NB4 (cell line): ENCODE results near the gene NUTF2.
A peak's percentile ranks its signal among the peaks of the same experiment; 100 is the strongest.

Experiments used
- DNase-seq: peaks from one replicate; pipeline ENCODE4 v3.0.0; 2010; ENCODE audit warnings: low read depth
- H3K4me3 ChIP-seq: one replicate; pipeline ENCODE4 v1.5.1; 2011; ENCODE audit warnings: mild to moderate bottlenecking, low read depth, low read length, moderate library complexity
- MYC ChIP-seq: IDR thresholded peaks from 2 replicates; pipeline ENCODE4 v1.6.1; 2011; ENCODE audit warnings: low read depth, low read length
- POLR2A ChIP-seq: IDR thresholded peaks from 2 replicates; pipeline ENCODE4 v1.6.1; 2011; ENCODE audit warnings: mild to moderate bottlenecking; ENCODE audit not compliant: insufficient read length; ENCODE audit errors: extremely low read depth
- TF ChIP-seq, protein P1 (sequence below): IDR thresholded peaks from 2 replicates; pipeline ENCODE4 v1.6.1; 2011; ENCODE audit warnings: low read depth, low read length
- TF ChIP-seq, protein P2 (sequence below): IDR thresholded peaks from one replicate; pipeline ENCODE4 v1.5.1; 2012; ENCODE audit warnings: low read depth, low read length

Gene NUTF2

DNA sequence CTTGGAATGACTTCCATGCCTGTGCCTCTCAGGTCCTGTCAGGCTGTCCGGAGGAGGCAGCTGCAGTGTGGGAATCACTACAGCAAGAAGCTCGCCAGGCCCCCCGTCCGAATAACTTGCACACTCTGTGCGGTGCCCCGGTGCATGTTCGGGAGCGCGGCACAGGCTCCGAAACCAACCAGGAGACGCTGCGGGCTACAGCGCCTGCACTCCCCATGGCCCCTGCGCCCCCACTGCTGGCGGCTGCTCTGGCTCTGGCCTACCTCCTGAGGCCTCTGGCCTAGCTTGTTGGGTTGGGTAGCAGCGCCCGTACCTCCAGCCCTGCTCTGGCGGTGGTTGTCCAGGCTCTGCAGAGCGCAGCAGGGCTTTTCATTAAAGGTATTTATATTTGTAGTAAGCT is 39.2 kb downstream of the NUTF2 start:
- no peak for DNase-seq

DNA sequence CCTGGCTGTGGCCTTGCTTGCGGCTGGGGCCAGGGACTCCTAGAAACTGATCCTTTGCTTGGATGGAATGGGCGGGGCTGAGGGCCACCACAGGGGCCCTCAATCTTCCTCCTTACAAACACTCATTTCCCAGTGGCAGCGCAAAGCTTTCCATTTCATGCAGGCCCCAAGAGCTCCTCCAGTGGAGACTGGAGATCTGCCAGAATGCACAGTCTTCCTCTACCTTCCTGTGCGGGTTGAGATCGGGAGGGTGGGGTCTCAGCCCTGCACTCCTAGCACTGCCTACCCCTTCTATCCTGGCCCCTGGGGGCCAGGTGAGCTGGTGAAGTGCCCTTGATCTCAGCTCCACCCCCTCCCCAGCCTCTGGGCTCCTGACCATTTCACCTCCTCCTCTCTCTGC is 39.7 kb downstream of the NUTF2 start:
- TF ChIP-seq, protein P1, sequence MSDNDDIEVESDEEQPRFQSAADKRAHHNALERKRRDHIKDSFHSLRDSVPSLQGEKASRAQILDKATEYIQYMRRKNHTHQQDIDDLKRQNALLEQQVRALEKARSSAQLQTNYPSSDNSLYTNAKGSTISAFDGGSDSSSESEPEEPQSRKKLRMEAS: no peak
- TF ChIP-seq, protein P2, sequence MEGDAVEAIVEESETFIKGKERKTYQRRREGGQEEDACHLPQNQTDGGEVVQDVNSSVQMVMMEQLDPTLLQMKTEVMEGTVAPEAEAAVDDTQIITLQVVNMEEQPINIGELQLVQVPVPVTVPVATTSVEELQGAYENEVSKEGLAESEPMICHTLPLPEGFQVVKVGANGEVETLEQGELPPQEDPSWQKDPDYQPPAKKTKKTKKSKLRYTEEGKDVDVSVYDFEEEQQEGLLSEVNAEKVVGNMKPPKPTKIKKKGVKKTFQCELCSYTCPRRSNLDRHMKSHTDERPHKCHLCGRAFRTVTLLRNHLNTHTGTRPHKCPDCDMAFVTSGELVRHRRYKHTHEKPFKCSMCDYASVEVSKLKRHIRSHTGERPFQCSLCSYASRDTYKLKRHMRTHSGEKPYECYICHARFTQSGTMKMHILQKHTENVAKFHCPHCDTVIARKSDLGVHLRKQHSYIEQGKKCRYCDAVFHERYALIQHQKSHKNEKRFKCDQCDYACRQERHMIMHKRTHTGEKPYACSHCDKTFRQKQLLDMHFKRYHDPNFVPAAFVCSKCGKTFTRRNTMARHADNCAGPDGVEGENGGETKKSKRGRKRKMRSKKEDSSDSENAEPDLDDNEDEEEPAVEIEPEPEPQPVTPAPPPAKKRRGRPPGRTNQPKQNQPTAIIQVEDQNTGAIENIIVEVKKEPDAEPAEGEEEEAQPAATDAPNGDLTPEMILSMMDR: no peak
- TF ChIP-seq MYC (no peak), POLR2A (no peak)
- H3K4me3 ChIP-seq: no peak overlapping the region
- no peak for DNase-seq

More for the DNA sequence above, 39.2 kb downstream of the NUTF2 start:
- no peak overlapping the region for H3K4me3 ChIP-seq
- TF ChIP-seq POLR2A (no peak), MYC (no peak)
- TF ChIP-seq, protein P2: no peak
- TF ChIP-seq, protein P1: no peak

GRCh38 chr16:67888331-67888730 is 41.6 kb downstream of the NUTF2 start:
- no peak for DNase-seq
- TF ChIP-seq, protein P2: no peak
- TF ChIP-seq MYC: no peak
- TF ChIP-seq POLR2A: no peak
- TF ChIP-seq, protein P1: no peak
- no peak overlapping the region for H3K4me3 ChIP-seq

DNA sequence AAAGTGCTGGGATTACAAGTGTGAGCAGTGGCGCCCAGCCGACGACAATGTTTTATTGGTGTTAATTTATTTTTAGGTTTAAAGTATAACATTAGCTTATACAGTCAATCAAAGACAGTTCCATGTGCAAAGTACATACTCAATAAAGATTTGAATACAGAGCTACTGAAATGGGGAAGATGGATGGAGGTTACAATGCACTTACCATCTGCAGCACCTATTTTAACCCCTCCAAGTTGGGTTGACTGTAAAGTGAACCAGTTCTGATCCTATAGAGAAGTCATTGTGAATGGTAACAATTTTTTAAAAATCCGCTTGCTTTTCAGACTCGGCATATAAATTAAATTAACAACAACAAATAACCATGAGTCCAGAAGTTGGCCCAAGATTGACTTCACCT is 45.6 kb downstream of the NUTF2 start:
- H3K4me3 ChIP-seq: peak overlapping the region; percentile 70
- TF ChIP-seq POLR2A (no peak), MYC (no peak)
- TF ChIP-seq, protein P1: no peak
- TF ChIP-seq, protein P2: no peak
- DNase-seq: no peak

DNA sequence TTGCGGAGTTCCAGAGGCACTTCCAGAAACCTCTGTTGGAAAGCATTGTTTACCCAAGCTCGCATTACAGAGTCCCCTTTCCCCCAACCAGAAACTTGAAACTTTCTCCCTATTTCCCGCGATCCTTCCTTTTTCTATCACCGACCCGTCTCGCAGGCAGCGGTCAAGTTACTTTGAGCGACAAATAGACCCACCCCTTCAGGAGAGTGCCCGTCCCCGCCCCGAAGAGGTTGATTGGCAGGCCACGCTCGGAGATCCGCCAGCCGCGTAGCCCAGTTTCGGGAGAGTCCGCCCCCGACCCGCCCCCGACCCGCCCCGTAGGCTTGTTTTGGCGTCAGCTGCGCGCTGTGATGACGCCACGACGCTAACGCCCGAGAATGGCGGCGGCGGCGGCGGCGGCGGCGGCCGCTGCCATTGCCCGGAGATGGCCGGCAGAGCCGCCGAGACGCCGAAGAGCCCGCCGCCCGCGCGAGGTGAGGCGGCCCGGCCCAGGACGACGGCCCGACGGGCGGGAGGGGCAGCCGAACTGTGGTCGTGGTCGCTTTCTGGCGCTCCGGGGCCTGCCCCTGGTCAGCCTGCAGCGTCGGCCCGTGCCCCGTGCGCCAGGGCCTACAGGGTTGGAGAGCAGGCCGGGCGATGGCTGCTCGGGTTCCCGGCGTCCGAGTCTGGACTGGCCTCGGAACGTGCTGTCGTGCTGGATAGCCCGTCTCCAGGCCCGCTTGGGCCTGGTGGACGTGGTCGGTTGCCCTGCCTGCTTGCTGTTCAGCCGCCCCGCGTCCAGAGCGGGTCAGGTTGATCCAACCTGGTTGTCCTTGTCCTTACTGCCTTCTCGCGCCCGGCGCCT is 46.4 kb downstream of the NUTF2 start, which contains the start of gene PSKH1:
Gene PSKH1 (plus strand): TSS at position 356 of the 844 bp plus-strand sequence. CDS start 15,496 bp downstream, outside the sequence.
- H3K4me3 ChIP-seq: peak within 1 kb of the TSS; percentile 89
- TF ChIP-seq MYC: 0 out of 2 replicates have a peak, but pooled peaks have one; percentile 28
- peak; percentile 39 for TF ChIP-seq POLR2A
- TF ChIP-seq, protein P1: no peak
- DNase-seq: peak; percentile 98

GRCh38 chr16:67893743-67894399 is 47.1 kb downstream of the NUTF2 start:
- H3K4me3 ChIP-seq: peak overlapping the region; percentile 89
- TF ChIP-seq MYC (no peak), POLR2A (no peak)
- DNase-seq: peak; percentile 60
